ENCODE data around the gene GMCL2. TPM values are rescaled to one million over a fixed set of nuclear protein-coding genes. Genes with fewer than 3 reads are reported as not detected.
A peak's percentile ranks its signal among the peaks of the same experiment; 100 is the strongest.

Gene GMCL2
- total and polyA plus RNA-seq, 9 of the 15 experiments (the other 6 are each of a cell fraction or from before 2014, with no cell fraction given): 0.04 TPM; not detected in 8

GRCh38 chr5:178182158-178182876 lies 4.9 kb downstream of the GMCL2 start (continued):
- TF ChIP-seq ZNF655 (CRISPR knock-in tag; IDR thresholded peaks at IDR 0.05): no peak
- TF ChIP-seq CREB3 (tag; conservative IDR thresholded peaks at IDR 0.05; ENCODE audit: low read depth): no peak
- TF ChIP-seq PURB (CRISPR knock-in tag; IDR thresholded peaks at IDR 0.05; ENCODE audit: low read depth): no peak
- no peak for TF ChIP-seq CAMTA2 (CRISPR knock-in tag; conservative IDR thresholded peaks at IDR 0.05)
- no peak for TF ChIP-seq RBM15 (IDR thresholded peaks at IDR 0.05; ENCODE audit: insufficient read depth, low read length)
- no peak for TF ChIP-seq SUPT5H (IDR thresholded peaks at IDR 0.05)
- peak in 1 of 2 experiments; percentile 84; a peak in 2 of 4 replicates for TF ChIP-seq ARNT (IDR thresholded peaks at IDR 0.05)
- TF ChIP-seq HNRNPL (IDR thresholded peaks at IDR 0.05; ENCODE audit: low read depth, low read length): no peak
- no peak for TF ChIP-seq KLF13 (tag; IDR thresholded peaks at IDR 0.05; ENCODE audit: borderline replicate concordance, low read depth)
- no peak for TF ChIP-seq CBX2 (IDR thresholded peaks at IDR 0.05; ENCODE audit: insufficient read depth, low read length, poor library complexity, severe bottlenecking)
- 0 out of 2 replicates have a peak, but pooled peaks have one; percentile 25 for TF ChIP-seq CEBPB (tag; IDR thresholded peaks at IDR 0.05)
- no peak for TF ChIP-seq SP2 (IDR thresholded peaks at IDR 0.05; ENCODE audit: extremely low read depth, low read depth, low read length, poor library complexity, severe bottlenecking)
- no peak for TF ChIP-seq SRSF9 (IDR thresholded peaks at IDR 0.05; ENCODE audit: borderline replicate concordance, low read depth, low read length)
- TF ChIP-seq HNRNPK (IDR thresholded peaks at IDR 0.05; ENCODE audit: low read depth, low read length, poor library complexity, severe bottlenecking): no peak
- no peak for TF ChIP-seq FOXP4 (CRISPR knock-in tag; IDR thresholded peaks at IDR 0.05; ENCODE audit: borderline replicate concordance)
- no peak for TF ChIP-seq ZNF263 (CRISPR knock-in tag; IDR thresholded peaks at IDR 0.05; ENCODE audit: borderline replicate concordance)
- no peak for TF ChIP-seq PYGO2 (tag; IDR thresholded peaks at IDR 0.05)
- TF ChIP-seq KLF6 (CRISPR knock-in tag; IDR thresholded peaks at IDR 0.05; ENCODE audit: borderline replicate concordance): no peak

Data from K562 (cell line).